Hepatocyte (in vitro differentiated cells): ENCODE data around the gene TFDP1. TPM values are rescaled to one million over a fixed set of nuclear protein-coding genes. Genes with fewer than 3 reads are reported as not detected.
A peak's percentile ranks its signal among the peaks of the same experiment; 100 is the strongest.
"Not testable (repeated sequence)": the region's sequence is repeated elsewhere in the genome, so short reads cannot be mapped to it uniquely, and the experiment has no call there.

Source experiments
- DNase-seq: peaks from one replicate; pipeline ENCODE4 v3.0.0-alpha.2; 2016; ENCODE audit warnings: low spot score
- H2AFZ ChIP-seq: fragments of 200-600 bp; sonication (generic); 2 replicates; pipeline ENCODE4 v1.6.0; 2016; ENCODE audit warnings: antibody characterized with exemption, mild to moderate bottlenecking
- H3K27ac ChIP-seq: fragments of 200-600 bp; sonication (generic); 2 replicates; pipeline ENCODE4 v1.5.1; 2016; ENCODE audit warnings: mild to moderate bottlenecking
- H3K27me3 ChIP-seq: fragments of 200-600 bp; sonication (generic); 2 replicates; pipeline ENCODE4 v1.6.1; 2016
- H3K36me3 ChIP-seq: fragments of 200-600 bp; sonication (generic); replicated peaks from 2 replicates; pipeline ENCODE4 v1.5.1; 2016; ENCODE audit warnings: low read depth; ENCODE audit not compliant: insufficient read depth
- H3K4me1 ChIP-seq: fragments of 200-600 bp; sonication (generic); 2 replicates; pipeline ENCODE4 v1.5.1; 2016; ENCODE audit warnings: mild to moderate bottlenecking, moderate library complexity; ENCODE audit not compliant: insufficient read depth
- H3K4me2 ChIP-seq: fragments of 200-600 bp; sonication (generic); 2 replicates; pipeline ENCODE4 v1.6.0; 2016
- H3K4me3 ChIP-seq: fragments of 200-600 bp; sonication (generic); 2 replicates; pipeline ENCODE4 v1.5.1; 2016; ENCODE audit warnings: mild to moderate bottlenecking
- H3K79me2 ChIP-seq: fragments of 200-600 bp; sonication (generic); 2 replicates; pipeline ENCODE4 v1.6.0; 2017; ENCODE audit warnings: mild to moderate bottlenecking
- H3K9me2 ChIP-seq: fragments of 200-600 bp; sonication (generic); replicated peaks from 2 replicates; pipeline ENCODE4 v1.6.0; 2017; ENCODE audit warnings: mild to moderate bottlenecking; ENCODE audit not compliant: insufficient read depth
- H3K9me3 ChIP-seq: fragments of 200-600 bp; sonication (generic); 2 replicates; pipeline ENCODE4 v1.5.1; 2016; ENCODE audit warnings: low read depth, mild to moderate bottlenecking
- H4K20me1 ChIP-seq: fragments of 200-600 bp; sonication (generic); 2 replicates; pipeline ENCODE4 v1.6.0; 2016; ENCODE audit warnings: mild to moderate bottlenecking; ENCODE audit not compliant: insufficient read depth, poor library complexity, severe bottlenecking
- EZH2 ChIP-seq: fragments of 200-600 bp; sonication (generic); IDR thresholded peaks from 2 replicates; pipeline ENCODE4 v1.6.1; 2016; ENCODE audit warnings: antibody characterized with exemption, mild to moderate bottlenecking, borderline replicate concordance
- EZH2phosphoT487 ChIP-seq: fragments of 200-600 bp; sonication (generic); IDR thresholded peaks from one replicate; pipeline ENCODE4 v1.6.1; 2018; ENCODE audit warnings: antibody characterized with exemption, mild to moderate bottlenecking, low read depth, moderate library complexity; ENCODE audit not compliant: unreplicated experiment, severe bottlenecking
- WGBS: methylation state at CpG from one replicate; pipeline ENCODE4 v1.1.6; 2016; ENCODE audit warnings: low lambda C conversion rate; ENCODE audit errors: missing lambda C conversion rate; 5-methylcytosine and 5-hydroxymethylcytosine counted together
- polyA plus RNA-seq: library from polyadenylated mRNA; unstranded; fragments of >200 nt; fragmentation: Nextera tagmentation; extraction: Ambion mirVana; gene quantifications from 2 replicates; pipeline ENCODE4 v1.2.1, GENCODE V29; 2016
- total RNA-seq: library from RNA; depleted of rRNA; stranded (reverse); fragments of >200 nt; gene quantifications from 2 replicates; pipeline ENCODE4 v1.2.3, GENCODE V29; 2014
- TF ChIP-seq, protein P1 (sequence below): fragments of 200-600 bp; sonication (generic); IDR thresholded peaks from 2 replicates; pipeline ENCODE4 v1.5.1; 2016; ENCODE audit warnings: antibody characterized with exemption, mild to moderate bottlenecking; ENCODE audit not compliant: poor library complexity

TFDP1 gene
- total and polyA plus RNA-seq, 2 experiments from 2014 or later = 54.0 to 62.9 TPM

DNA sequence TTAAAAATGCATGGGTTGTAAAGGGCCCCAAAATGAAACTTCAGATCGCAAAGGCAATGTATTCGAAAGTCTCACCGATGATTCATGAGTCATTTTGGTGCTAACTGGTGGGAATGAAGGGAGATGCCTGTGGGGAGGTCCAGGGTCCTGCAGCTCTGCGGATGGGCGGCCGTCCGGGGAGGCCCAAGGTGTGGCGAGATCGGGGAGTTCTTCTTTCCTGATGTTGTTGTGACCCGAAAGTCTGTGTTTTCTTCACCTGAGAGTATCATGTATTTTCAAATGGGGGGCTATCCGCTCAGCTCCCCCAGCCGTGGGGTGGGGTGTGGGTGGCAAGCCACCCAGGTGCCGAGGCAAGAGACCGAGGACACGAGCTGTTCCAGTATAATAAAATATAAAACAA lies 36.5 kb downstream of the TFDP1 start:
- Histone ChIP-seq H4K20me1 (peaks cover 8% of the 10 kb centered on the region), H3K36me3 (no peaks in the 10 kb centered on the region), H3K79me2 (peaks cover 35% of the 10 kb centered on the region), H3K4me2 (no peak overlapping the region), H3K4me3 (no peak overlapping the region), H3K27me3 (no peaks in the 10 kb centered on the region), H3K9me2 (no peaks in the 10 kb centered on the region), H3K27ac (no peak overlapping the region), H3K4me1 (peaks cover 12% of the 10 kb centered on the region), H2AFZ (no peak overlapping the region), H3K9me3 (no peaks in the 10 kb centered on the region)
- no peak for DNase-seq
- 97% methylated on average over 15 of the region's 15 CpGs for WGBS
- TF ChIP-seq EZH2 (no peak), EZH2phosphoT487 (no peak)
- TF ChIP-seq, protein P1, sequence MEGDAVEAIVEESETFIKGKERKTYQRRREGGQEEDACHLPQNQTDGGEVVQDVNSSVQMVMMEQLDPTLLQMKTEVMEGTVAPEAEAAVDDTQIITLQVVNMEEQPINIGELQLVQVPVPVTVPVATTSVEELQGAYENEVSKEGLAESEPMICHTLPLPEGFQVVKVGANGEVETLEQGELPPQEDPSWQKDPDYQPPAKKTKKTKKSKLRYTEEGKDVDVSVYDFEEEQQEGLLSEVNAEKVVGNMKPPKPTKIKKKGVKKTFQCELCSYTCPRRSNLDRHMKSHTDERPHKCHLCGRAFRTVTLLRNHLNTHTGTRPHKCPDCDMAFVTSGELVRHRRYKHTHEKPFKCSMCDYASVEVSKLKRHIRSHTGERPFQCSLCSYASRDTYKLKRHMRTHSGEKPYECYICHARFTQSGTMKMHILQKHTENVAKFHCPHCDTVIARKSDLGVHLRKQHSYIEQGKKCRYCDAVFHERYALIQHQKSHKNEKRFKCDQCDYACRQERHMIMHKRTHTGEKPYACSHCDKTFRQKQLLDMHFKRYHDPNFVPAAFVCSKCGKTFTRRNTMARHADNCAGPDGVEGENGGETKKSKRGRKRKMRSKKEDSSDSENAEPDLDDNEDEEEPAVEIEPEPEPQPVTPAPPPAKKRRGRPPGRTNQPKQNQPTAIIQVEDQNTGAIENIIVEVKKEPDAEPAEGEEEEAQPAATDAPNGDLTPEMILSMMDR = no peak

DNA sequence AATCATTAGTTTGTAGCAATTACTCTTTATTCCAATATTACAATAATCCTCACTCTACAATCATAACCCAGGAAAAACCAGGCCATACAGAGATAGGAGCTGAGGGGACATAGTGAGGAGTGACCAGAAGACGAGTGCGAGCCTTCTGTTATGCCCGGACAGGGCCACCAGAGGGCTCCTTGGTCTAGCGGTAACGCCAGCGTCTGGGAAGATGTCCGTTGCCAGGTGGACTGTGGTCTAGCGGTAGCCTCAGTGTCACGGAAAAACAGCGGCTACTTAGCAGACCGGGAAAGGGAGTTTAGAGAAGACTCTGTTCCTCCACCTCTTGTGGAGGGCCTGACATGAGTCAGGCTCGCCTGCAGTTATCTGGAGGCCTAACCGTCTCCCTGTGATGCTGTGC lies 36.9 kb downstream of the TFDP1 start:
- Histone ChIP-seq H3K79me2 (peaks cover 37% of the 10 kb centered on the region), H3K4me1 (peaks cover 12% of the 10 kb centered on the region)
- not testable (repeated sequence) for H4K20me1 ChIP-seq, H2AFZ ChIP-seq, H3K9me3 ChIP-seq, H3K36me3 ChIP-seq, H3K9me2 ChIP-seq, DNase-seq, H3K4me2 ChIP-seq, H3K27me3 ChIP-seq, H3K4me3 ChIP-seq, H3K27ac ChIP-seq
- 92% methylated on average over 13 of the region's 13 CpGs for WGBS
- TF ChIP-seq, protein P1 = peak; percentile 13

DNA sequence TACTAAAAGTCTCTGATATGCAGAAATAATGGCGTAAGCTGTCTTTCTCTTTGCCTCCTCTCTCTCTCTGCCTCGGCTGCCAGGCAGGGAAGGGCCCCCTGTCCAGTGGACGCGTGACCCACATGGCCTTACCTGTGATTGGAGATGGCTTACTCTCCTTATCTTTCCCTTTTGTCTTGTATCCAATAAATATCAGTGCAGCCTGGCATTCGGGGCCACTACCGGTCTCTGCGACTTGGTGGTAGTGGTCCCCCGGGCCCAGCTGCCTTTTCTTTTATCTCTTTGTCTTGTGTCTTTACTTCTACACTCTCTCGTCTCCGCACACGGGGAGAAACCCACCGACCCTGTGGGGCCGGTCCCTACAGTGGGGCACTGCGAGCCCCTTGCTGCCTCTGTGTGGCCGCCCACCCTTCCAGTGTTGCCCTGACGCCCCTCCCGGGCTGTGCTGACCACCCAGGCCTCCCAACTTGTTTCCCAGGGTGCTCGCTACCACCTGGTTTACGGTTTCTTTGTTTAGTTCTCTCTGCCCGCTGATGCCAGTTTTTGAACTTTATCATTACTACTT lies 37.5 kb downstream of the TFDP1 start:
- H3K79me2 ChIP-seq = peaks cover 40% of the 10 kb centered on the region
- H4K20me1 ChIP-seq = not testable (repeated sequence)

DNA sequence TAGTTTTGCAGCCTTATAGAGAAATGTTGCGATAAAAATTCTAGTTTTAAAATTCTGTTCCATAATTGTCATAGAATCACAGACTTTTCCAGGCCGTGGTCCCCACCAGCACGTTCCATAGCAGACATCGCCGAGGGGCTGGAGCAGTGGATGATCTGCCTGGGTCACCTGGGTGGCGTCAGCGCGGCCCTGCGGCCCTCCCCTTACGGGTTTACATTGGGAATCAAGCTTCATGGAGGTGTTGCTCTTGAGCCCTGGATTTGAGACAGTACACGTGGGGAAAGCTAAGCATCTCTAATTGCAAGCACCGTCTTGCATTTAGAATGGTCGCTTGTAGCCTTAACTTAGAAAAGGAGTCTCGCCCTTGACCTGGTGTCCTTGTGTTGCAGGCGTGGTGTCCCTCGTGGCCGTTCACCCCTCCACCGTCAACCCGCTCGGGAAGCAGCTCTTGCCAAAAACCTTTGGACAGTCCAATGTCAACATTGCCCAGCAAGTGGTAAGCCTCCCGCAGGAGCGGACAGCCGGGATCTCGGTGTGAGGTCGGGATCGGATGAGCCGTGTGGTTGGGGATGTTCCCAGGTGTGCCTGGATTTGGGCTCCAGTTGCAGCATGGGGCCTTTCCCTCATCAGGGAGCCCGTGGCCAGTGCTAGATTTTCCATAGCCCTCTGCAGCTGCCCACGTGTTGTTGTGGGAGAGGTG lies 38.4 kb downstream of the TFDP1 start:
- Histone ChIP-seq H3K4me2 (no peak overlapping the region), H3K27ac (no peak overlapping the region), H3K36me3 (no peaks in the 10 kb centered on the region), H3K4me3 (no peak overlapping the region), H3K9me3 (no peaks in the 10 kb centered on the region), H2AFZ (no peak overlapping the region), H3K79me2 (peaks cover 35% of the 10 kb centered on the region), H3K4me1 (no peaks in the 10 kb centered on the region), H4K20me1 (no peaks in the 10 kb centered on the region), H3K27me3 (no peaks in the 10 kb centered on the region), H3K9me2 (no peaks in the 10 kb centered on the region)
- TF ChIP-seq EZH2 (no peak), EZH2phosphoT487 (no peak)
- TF ChIP-seq, protein P1 = no peak
- no peak for DNase-seq
- WGBS = 94% methylated on average over 29 of the region's 29 CpGs

More for the DNA sequence above, 37.5 kb downstream of the TFDP1 start:
- H3K27me3 ChIP-seq, H3K9me3 ChIP-seq, H3K27ac ChIP-seq, H3K4me2 ChIP-seq, H2AFZ ChIP-seq, H3K36me3 ChIP-seq, H3K4me1 ChIP-seq, H3K9me2 ChIP-seq, DNase-seq, H3K4me3 ChIP-seq: not testable (repeated sequence)
- WGBS = 93% methylated on average over 20 of the region's 20 CpGs
